ENCODE measurements around the gene SPDYE5. TPM values are rescaled to one million over a fixed set of nuclear protein-coding genes. Genes with fewer than 3 reads are reported as not detected.

Gene SPDYE5, protein sequence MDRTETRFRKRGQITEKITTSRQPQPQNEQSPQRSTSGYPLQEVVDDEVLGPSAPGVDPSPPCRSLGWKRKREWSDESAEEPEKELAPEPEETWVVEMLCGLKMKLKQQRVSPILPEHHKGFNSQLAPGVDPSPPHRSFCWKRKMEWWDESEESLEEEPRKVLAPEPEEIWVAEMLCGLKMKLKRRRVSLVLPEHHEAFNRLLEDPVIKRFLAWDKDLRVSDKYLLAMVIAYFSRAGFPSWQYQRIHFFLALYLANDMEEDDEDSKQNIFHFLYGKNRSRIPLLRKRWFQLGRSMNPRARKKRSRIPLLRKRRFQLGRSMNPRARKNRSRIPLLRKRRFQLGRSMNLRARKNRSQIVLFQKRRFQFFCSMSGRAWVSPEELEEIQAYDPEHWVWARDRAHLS
- under 0.01 TPM in 1 of 2 replicates, not detected in the other for total RNA-seq

DNA sequence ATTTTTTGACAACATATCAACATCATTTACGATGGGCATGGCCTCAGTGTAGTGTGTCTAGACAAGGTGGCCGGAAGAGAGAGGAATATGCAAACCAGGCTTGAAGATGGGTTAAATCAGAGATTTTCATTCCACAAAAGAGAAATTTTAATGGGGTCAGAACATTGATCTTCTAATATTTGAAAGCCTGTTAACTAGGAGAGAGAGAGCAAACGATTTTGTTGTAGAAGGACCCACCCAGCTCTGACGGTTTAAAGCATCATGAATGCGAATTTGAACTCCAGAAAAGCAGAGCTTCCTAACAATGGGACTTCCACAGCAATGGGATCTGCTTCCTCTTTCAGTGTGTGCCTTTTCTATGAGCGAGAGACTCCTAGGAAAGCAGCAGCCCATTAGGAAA, at the start of gene SPDYE5:
TSS of gene SPDYE5 (plus strand) at position 301 of the 400 bp plus-strand sequence. CDS start 1,728 bp downstream, outside the sequence.

GRCh38 chr7:75485979-75486643, 6.0 kb upstream of the SPDYE5 start, which contains the start of gene POM121C:
Gene POM121C, minus strand, starts transcription at chr7:75486299. Its CDS starts 44,803 bp downstream, at chr7:75441496.

Small RNA genes lying within 50 kb of the gene (small RNA-seq; reads per million reads assigned to genes)
- gene AC211429.1, result not detected
- gene RF00019, result not detected

Other genes with a start within 250 kb of the SPDYE5 start
- gene TRIM73, start 96.7 kb upstream of the SPDYE5 start, total RNA-seq, result 0.43 and 0.66 TPM in 2 replicates
- gene POM121C, start 6.0 kb upstream of the SPDYE5 start, total RNA-seq, result 19.4 and 21.7 TPM in 2 replicates
- 20.7 and 43.2 TPM in 2 replicates for gene HIP1, start 246.6 kb downstream of the SPDYE5 start, total RNA-seq